Epidermal melanocyte (primary cell): ENCODE measurements around the gene GOT1.
A peak's percentile ranks its signal among the peaks of the same experiment; 100 is the strongest.

Experiments used
- DNase-seq: peaks from one replicate; pipeline ENCODE4 v3.0.0; 2011; ENCODE audit warnings: low spot score; ENCODE audit not compliant: insufficient read length

The GOT1 gene

DNA sequence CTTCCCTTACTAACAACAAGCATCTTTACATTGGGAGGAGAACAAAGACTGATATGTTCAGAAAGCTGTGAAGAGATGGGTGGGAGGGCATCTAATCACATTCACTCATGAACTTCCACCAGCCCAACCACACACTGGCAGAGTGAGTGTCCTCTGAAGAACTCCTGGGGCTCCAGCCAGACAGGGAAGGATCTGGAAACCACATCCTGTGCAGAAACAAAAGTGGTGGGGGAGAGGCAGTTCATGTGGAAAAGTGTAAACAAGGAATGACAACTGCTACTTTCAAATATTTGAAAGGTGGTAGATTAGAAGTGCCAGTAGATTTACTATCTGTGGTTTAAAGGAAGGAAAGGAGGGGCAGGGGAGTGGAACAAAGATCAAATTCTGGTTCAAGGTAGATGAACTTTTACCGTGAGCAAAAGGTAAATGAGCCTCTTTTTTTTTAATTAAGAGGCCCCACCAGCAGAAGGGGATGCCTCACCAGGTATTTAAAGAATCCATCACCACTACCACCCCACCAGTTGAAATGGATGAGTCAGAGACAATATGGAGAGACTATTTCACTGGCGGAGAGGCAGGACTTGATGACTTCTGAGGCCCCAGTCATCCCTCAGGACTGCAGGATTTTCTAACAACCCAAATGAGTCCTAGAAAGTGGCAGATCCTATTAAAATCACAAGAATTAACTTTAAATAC is 34.5 kb downstream of the GOT1 start:
- DNase-seq: peak; percentile 81

DNA sequence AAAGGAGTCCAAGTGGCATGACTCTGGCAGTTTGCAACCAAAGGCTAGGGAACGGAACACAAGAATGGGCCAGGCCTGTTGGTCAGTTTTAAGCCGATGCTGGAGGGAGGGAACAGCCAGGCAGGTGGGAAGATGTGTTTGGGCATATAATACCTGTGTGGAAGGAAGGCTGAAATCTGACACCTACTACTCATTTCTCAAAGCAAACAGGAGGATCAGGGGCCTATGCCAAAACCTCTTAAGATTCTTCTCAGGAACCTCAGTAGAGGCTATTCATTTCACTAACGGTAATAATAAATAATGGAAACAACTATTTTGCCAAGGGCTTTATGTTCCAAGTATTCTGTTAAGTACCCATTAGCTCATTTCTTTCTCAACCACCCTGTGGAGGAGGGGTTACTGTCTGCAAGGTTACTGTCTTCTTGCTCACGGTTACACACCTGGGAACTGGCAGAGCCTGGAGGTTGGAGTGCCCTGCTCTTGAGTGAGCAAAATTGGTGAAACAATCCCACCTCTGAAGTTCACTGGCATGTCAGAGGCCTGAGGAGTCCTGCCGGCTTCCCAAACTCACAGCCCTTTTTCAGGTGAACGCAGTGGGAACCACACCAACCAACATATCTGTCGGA is 35.5 kb downstream of the GOT1 start:
- DNase-seq: no peak

DNA sequence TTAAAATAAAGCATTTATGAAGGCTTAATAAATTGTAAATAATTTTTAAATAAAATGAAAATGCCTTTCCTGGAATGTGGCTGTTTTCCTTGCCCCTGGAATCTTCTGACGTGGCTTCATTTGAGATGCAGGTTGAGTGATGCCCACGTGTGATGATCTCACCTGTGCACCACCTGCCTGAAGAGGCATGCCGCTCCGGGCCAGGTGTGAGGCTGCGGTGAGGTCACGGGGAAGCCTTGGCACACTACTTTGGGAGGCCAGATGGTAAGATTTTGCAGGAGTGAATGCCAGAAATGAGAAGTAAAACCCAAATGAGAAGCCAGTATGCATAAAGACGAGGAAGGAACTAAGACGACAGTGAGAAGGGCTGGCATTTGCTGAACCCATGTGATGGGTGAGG is 36.2 kb downstream of the GOT1 start:
- DNase-seq: no peak

DNA sequence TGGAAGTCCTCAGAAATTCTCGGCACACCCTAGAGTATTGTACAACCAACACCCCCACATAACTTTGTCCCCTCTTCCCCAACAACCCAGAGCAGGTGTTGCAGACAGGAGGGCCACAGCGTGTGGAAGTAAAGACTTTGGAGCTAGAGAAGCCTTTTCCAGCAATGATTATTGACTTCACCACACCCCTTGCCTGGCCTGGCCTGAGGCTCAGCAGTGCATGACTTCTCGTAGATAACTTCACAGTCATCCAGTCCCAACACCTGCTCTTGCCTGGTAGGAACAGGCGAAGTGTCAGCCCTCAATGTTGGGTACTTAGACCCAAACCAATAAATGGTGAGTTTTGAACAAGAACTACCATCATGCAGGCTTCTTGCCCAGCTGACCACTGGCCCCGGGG is 36.7 kb downstream of the GOT1 start:
- no peak for DNase-seq

GRCh38 chr10:99393036-99393435 is 37.4 kb downstream of the GOT1 start:
- DNase-seq: no peak

- no peak for DNase-seq
Observed at GRCh38 chr10:99391346-99391745, 39.1 kb downstream of the GOT1 start.

- DNase-seq: no peak
Observed at GRCh38 chr10:99389729-99390480, 40.5 kb downstream of the GOT1 start.

GRCh38 chr10:99387541-99387940 is 42.9 kb downstream of the GOT1 start:
- DNase-seq: no peak

GRCh38 chr10:99387071-99387470 is 43.4 kb downstream of the GOT1 start:
- DNase-seq: no peak

- DNase-seq: no peak
Observed at GRCh38 chr10:99382176-99382575, 48.2 kb downstream of the GOT1 start.

GRCh38 chr10:99375426-99375825 is 55.0 kb downstream of the GOT1 start:
- no peak for DNase-seq

DNA sequence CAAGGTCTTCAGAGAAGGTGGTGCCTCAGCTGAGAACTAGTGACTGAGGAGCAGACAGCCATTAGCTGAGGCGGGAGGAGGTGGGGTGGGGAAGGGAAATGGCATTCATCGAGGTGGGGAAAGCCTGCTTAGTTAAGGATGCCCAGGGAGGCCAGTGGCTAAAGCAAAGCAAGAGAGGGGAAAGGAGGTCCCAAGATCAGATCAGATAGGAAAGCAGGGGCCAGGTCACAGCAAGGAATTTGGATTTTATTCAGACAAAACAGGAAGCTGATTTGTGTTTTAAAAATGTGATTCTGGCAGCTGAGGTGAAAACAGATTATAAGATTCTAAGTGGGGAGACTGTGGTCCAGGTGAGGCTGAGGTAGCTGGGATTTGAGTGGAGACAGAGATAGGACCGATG is 55.5 kb downstream of the GOT1 start:
- DNase-seq: no peak

- no peak for DNase-seq
Observed at GRCh38 chr10:99374526-99374925, 55.9 kb downstream of the GOT1 start.

DNA sequence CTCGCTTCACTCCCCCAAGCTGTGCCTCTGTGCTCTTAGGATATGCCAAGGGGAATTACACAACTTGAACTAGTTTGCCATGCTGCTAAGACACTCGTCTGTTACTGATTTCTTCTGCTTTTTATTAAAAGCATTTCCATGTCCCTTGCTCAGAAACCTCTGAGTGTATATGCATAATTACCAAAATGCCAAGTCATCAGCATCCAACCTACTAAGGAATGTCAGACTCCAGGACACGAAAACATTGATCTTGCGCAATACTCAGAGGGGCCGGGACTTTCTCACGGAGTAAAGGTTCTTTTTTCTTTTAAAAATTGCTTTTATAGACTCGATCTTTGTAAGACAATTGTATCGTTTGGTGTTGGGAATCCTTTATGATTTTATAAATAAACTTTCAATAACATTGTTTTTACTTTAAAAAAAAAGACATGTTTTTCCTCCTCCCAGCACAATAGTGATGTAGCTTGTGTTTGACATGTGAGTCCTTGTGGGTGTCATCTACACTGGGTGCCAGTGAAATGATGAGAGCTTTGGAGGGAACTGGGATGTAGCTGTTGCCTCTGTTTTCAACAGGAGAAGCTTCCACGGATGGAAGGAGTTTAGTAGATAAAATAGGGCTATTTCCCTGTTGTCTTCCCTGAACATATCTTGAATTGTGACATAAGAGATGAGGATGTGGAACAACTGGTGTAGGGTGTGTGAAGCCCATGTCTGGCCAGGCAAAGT is 57.7 kb downstream of the GOT1 start:
- DNase-seq: no peak

GRCh38 chr10:99370993-99371392 is 59.4 kb downstream of the GOT1 start:
- DNase-seq: peak; percentile 48

DNA sequence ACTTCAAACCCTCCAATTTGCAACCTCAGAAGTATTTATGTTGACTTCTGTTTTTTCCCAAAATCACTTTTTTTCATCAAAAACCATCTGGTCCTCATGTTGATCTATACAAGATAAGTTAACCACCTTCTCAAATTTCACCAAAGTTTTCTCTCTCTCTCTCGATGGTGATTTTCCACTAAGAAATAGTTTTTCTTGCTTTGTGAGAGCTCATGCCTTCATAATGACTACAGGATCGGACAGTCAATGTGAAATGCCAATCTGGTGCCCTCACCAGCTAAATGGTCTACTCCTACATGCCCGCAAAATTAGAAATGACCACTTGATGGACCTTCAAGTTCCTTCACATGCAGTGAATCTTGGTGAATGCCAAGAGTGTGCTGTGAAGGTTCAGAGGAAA is 60.9 kb downstream of the GOT1 start:
- no peak for DNase-seq

- DNase-seq: no peak
Observed at GRCh38 chr10:99369126-99369525, 61.3 kb downstream of the GOT1 start.

GRCh38 chr10:99368646-99369045 is 61.8 kb downstream of the GOT1 start:
- no peak for DNase-seq

- no peak for DNase-seq
Observed at GRCh38 chr10:99366666-99367065, 63.8 kb downstream of the GOT1 start.

GRCh38 chr10:99365736-99366135 is 64.7 kb downstream of the GOT1 start:
- DNase-seq: no peak

DNA sequence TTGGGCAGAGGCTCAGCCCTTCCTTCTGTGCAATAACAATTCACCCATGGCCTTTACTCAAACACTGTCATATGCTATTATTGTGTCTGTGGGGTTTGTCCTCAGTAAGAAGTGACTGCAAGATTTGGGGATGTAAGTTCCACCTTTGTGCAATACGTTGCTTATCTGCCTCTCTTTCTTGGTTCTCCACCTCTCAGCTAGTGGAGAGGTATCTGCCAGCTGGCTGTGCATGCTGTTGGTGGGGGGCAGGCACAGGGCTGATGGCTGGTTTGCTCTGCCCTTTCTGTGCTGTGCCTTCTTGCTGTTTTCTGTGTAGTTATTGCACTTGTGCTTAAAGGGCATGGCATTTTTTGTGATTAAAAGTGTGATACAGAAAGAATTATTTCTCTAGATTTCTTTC is 65.1 kb downstream of the GOT1 start:
- no peak for DNase-seq

DNA sequence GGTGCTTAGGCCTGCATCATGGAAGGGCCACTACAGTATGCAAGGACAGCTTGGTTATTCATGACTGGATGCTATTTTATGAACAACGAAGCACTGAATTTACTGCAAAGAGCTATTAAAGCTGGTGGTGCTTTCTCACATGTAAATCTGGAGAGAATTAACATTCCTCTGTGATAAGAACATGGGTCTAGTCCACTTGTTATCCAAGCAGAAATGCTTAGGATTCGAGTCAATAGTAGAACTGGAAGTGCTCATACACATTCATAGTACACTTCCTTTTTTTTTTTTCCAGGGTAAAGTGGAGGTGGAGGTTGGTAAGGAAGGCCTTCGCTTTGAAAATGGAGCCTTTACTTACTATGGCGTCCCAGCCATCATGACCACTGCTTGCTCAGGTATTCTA is 66.3 kb downstream of the GOT1 start:
- DNase-seq: peak; percentile 66
